NOMO-1 treated with DMSO at 0.1 percent for 48 hours (cell line): Measurements from ENCODE around the gene ADAMTS18.
"Not testable (repeated sequence)": the region's sequence is repeated elsewhere in the genome, so short reads cannot be mapped to it uniquely, and the experiment has no call there.

ENCODE experiments used
- DNase-seq: peaks from one replicate; lab custom pipeline; 2025; ENCODE audit not compliant: unreplicated experiment; lab: John Stamatoyannopoulos, UW

ADAMTS18 gene, protein sequence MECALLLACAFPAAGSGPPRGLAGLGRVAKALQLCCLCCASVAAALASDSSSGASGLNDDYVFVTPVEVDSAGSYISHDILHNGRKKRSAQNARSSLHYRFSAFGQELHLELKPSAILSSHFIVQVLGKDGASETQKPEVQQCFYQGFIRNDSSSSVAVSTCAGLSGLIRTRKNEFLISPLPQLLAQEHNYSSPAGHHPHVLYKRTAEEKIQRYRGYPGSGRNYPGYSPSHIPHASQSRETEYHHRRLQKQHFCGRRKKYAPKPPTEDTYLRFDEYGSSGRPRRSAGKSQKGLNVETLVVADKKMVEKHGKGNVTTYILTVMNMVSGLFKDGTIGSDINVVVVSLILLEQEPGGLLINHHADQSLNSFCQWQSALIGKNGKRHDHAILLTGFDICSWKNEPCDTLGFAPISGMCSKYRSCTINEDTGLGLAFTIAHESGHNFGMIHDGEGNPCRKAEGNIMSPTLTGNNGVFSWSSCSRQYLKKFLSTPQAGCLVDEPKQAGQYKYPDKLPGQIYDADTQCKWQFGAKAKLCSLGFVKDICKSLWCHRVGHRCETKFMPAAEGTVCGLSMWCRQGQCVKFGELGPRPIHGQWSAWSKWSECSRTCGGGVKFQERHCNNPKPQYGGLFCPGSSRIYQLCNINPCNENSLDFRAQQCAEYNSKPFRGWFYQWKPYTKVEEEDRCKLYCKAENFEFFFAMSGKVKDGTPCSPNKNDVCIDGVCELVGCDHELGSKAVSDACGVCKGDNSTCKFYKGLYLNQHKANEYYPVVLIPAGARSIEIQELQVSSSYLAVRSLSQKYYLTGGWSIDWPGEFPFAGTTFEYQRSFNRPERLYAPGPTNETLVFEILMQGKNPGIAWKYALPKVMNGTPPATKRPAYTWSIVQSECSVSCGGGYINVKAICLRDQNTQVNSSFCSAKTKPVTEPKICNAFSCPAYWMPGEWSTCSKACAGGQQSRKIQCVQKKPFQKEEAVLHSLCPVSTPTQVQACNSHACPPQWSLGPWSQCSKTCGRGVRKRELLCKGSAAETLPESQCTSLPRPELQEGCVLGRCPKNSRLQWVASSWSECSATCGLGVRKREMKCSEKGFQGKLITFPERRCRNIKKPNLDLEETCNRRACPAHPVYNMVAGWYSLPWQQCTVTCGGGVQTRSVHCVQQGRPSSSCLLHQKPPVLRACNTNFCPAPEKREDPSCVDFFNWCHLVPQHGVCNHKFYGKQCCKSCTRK (N-terminal part only)

DNA sequence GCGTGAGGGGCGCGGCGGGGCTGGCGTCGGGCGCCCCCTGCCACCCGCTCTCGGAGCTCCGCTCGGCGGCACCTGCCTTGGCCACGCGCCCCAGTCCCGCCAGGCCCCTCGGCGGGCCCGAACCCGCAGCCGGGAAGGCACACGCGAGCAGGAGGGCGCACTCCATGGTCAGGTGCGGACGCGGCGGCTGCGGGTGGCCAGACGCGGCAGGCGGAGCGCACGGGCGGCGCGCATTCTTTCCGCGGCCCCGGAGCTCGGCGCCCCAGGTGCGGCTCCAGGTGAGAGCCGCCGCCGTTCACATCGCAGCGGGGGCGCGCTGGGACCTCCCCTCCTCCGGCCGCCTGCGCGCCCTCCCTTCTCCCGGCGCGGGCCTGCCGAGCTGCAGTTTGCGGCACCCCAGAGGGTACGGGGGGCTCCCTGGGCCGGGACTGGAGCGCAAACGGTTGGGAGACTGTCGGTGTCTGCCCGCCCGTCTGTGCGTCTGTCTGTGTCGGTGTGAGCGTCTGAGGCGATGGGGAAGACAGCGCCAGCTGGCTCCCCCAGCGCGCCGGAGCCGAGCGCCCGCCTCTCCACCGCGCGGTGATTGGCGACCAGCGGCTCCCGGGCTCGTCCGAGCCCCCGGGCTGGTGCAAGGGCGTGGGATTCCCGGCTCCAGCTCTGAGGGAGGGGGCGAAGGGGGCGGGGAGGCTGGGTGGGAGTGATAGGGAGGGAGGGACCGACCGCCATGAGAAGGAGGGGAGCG lies at the start of gene ADAMTS18:
ADAMTS18 (minus strand) TSS at position 505 of the 742 bp plus-strand sequence; CDS start at position 166, 339 bp downstream.
- DNase-seq = no peak

- DNase-seq = no peak
Observed at GRCh38 chr16:77480681-77481315, 46.0 kb upstream of the ADAMTS18 start.

- no peak for DNase-seq
Observed at GRCh38 chr16:77472262-77472661, 37.4 kb upstream of the ADAMTS18 start.

DNA sequence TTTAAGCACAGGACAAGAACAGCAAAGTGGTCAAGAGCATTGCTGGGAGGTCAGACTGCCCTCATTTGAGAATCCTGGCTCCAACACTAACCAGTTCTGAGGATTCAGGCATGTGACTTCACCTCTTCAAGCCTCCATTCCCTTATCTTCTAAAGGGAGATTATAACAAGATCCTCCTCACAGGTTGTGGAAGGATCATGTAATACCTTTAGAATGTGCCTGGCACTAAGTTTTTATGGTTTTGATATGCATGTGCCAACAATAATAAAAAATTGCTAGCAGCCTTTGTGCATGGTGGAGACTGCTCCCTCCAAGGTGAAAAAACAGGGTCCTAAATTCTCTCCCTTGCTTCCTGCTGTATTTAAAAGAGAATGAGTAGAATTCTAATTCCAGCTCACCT lies 36.0 kb upstream of the ADAMTS18 start:
- DNase-seq = no peak

DNA sequence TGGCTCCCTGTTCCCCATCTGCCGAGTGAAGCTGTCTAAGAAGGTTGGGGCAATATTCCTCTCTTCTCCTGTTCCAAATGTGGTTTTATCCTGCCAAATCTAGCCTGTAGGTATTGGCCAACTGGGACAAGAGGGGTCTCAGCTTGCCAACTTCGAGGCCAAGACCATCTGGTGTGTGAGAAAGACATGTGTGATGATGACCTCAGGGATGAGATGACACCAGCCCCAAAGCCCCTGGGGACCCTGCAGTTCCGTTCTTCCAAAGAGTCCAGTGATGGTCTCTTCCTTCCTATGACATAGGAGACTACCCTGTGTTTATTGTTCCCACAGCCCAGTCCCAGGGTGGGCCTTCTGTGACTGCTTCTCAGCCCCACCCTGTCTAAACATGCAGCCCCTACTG lies 34.8 kb upstream of the ADAMTS18 start:
- no peak for DNase-seq

DNA sequence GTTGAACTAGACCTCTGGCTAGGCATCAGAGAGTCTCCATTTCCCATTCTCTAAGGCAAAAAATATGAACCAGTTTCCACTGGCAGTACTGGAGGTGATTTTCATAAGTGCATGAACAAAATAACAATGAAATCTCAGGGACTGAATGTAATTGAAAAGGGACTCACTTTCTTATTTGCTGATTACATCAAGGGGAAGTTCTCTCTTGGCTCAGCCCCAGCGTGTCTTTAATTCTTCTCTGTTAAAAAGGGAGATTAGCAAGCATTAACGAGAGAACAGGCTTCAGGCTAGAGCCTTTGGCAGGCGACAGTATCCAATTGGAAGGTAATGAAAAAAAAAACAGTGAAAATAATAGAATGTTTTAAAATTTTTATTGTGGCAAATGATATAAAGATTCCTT lies 34.0 kb upstream of the ADAMTS18 start:
- DNase-seq = no peak

DNA sequence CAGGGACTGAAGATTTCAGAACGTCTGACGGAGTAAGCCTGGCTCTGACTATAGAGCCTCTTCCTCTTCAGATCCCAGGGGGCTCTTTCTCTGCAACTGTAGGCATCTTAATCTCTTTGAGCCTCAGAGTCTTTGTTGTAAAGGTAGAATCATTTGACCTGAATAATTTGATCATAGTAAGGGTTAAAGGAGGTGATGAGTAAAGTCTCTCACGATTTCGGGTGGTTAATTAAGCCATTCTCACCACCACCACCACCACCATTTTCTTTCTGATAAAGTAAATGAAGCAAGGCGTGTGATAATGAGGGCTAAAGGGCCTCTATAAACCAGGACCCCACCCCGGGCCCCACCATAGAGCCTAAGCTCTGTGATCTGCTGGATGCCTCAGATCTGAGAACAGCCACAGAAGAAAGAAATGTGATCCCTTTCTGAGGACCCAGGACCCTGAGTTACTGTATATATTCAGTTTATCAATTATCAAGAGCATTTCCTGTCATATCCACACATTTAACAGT lies 33.0 kb upstream of the ADAMTS18 start:
- no peak for DNase-seq

- not testable (repeated sequence) for DNase-seq
Observed at GRCh38 chr16:77463659-77464058, 28.8 kb upstream of the ADAMTS18 start.

DNA sequence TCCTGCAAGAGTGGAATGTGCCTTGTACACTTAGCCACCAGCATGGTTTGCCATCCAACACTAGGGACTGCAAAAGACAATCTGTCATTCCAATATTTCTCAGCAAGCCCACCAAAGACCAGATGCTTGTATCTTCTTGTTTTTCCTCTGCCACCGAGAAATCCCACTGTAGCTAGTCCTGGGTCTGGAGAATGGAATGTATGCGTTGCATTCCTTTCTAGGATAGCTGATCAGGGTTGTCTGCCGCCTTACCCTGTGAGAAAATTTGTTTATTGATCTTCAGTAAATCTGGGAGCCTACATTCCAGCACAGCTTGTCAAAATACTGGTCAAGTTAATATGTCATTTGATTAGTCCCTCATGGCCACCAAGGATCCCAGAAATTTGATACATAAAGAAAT lies 28.1 kb upstream of the ADAMTS18 start:
- DNase-seq = no peak

GRCh38 chr16:77459534-77460254 lies 24.9 kb upstream of the ADAMTS18 start:
- no peak for DNase-seq

DNA sequence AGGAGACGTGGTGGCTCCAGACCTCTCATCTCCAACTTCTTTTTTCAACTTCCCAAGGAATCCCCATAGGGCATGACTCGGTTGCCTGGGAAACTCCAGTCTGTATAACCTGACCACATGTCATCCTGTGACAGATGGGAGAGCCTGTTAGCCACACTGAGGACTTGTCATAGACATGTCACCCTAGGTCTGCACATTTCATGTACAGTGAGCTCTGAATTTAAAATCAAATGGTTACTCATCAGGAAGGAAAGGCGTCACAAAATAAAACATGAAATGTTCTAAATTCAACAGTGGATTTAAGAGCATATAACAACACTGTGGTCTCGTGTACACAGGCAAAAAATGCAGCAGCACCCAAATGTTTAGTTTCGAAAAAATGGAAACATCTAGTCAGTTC lies 22.2 kb upstream of the ADAMTS18 start:
- DNase-seq = no peak

GRCh38 chr16:77452243-77452642 lies 17.4 kb upstream of the ADAMTS18 start:
- no peak for DNase-seq

GRCh38 chr16:77450790-77451487 lies 16.1 kb upstream of the ADAMTS18 start:
- no peak for DNase-seq

- DNase-seq = no peak
Observed at GRCh38 chr16:77449208-77449607, 14.4 kb upstream of the ADAMTS18 start.

DNA sequence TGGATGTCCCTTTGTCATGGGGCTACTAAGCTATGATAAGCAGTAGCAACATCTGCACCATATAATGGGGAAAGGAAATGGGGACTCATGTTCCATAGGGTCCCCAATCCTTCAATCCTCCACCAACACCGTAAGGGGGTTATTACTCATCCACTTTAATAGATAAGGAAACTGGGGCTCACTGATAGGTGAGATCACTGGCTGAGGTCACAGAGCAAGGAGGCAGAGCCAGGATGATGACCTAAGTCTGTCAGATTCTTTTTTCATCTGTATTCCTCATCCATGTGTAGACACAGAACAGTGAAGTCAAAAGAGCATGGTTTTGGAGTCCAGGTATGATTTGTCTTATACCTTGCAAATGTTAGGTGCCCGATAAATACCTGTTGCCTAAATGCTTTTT lies 10.5 kb upstream of the ADAMTS18 start:
- no peak for DNase-seq

DNA sequence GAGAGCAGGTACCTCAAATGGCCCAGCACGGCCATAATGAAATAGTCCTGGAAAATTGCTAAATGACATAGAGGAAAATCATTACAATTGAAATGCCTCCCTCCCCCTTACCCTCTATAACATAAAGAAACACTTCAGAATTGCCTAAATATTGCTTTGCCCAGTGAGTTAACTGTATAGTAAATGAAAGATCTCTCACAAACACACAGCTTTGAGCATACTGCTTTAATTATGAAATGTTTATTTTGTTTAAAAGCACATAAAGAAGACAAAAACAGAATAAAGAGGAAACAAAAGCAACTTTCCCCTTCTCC lies 9.3 kb upstream of the ADAMTS18 start:
- no peak for DNase-seq

- no peak for DNase-seq
Observed at GRCh38 chr16:77443357-77444146, 8.7 kb upstream of the ADAMTS18 start.

- DNase-seq = no peak
Observed at GRCh38 chr16:77442078-77442477, 7.2 kb upstream of the ADAMTS18 start.
